Kidney (tissue), 14 donors: Measurements from ENCODE around the gene GJD2. TPM values are rescaled to one million over a fixed set of nuclear protein-coding genes. Genes with fewer than 3 reads are reported as not detected.

Source experiments
- DNase-seq, 5 donors: peaks; one replicate each; pipeline ENCODE4 v3.0.0-alpha.2; 2013 to 2020
- FAIRE-seq: peaks from 2 replicates; lab custom pipeline; 2012; peaks lifted over from hg19 to GRCh38; lab: Jason Lieb, UNC
- H3K27ac ChIP-seq, 2 donors: one replicate each; pipeline ENCODE4 v1.7.0; 2013; ENCODE audit warnings: low read depth in 2 of 2, low read length in 2 of 2, inconsistent platforms in 1 of 2
- H3K27me3 ChIP-seq: one replicate; pipeline ENCODE4 v1.7.1; 2013; ENCODE audit warnings: low read length, inconsistent platforms; ENCODE audit not compliant: control insufficient read depth, insufficient read depth
- H3K36me3 ChIP-seq, 3 donors: one replicate each; pipeline versions ENCODE4 v1.7.0 to v1.7.1; 2013; ENCODE audit warnings: low read length in 3 of 3, control low read depth in 1 of 3, inconsistent platforms in 1 of 3; ENCODE audit not compliant: insufficient read depth in 3 of 3, control insufficient read depth in 2 of 3
- H3K4me1 ChIP-seq, 3 donors: one replicate each; pipeline versions ENCODE4 v1.7.0 to v1.7.1; 2013; ENCODE audit warnings: low read length in 3 of 3, inconsistent platforms in 1 of 3, low read depth in 1 of 3; ENCODE audit not compliant: control insufficient read depth in 2 of 3, insufficient read depth in 2 of 3
- H3K4me3 ChIP-seq, 3 donors: one replicate each; pipeline versions ENCODE4 v1.7.0 to v1.8.1; 2013; ENCODE audit warnings: low read length in 3 of 3, control low read depth in 1 of 3, inconsistent platforms in 1 of 3
- H3K9ac ChIP-seq, 3 donors: one replicate each; pipeline versions ENCODE4 v1.7.0 to v1.7.1; 2013; ENCODE audit warnings: low read length in 3 of 3, control low read depth in 1 of 3, inconsistent platforms in 1 of 3
- H3K9me3 ChIP-seq, 3 donors: one replicate each; pipeline versions ENCODE4 v1.7.0 to v1.7.1; 2013; ENCODE audit warnings: low read length in 3 of 3, control low read depth in 1 of 3, inconsistent platforms in 1 of 3; ENCODE audit not compliant: control insufficient read depth in 2 of 3, insufficient read depth in 1 of 3
- CTCF ChIP-seq: IDR thresholded peaks from 3 replicates; pipeline ENCODE4 v1.5.1; 2012; ENCODE audit warnings: mild to moderate bottlenecking, moderate library complexity, borderline replicate concordance; ENCODE audit not compliant: insufficient read depth; ENCODE audit errors: extremely low read depth
- intact Hi-C: fragments of 100-400 bp; cut with DNase I; formaldehyde crosslinking; loops from one replicate; pipeline ENCODE4 v1.11.1; 2022
- polyA plus RNA-seq: library from polyadenylated mRNA; stranded (reverse); fragments of 350-450 nt; fragmentation: Illumina TruSeq; extraction: RNeasy Lipid Tissue Mini Kit (QIAGEN cat#74804); gene quantifications from one replicate; pipeline ENCODE4 v1.2.3, GENCODE V29; 2014; ENCODE audit warnings: low read depth, low replicate concordance; ENCODE audit not compliant: insufficient read depth
- total RNA-seq: library from RNA; stranded (reverse); fragmentation: NEBNext Ultra II Directional; extraction: Animal tissue kit (Norgen Biotek cat#: 25700); gene quantifications from one replicate; pipeline ENCODE4 v1.2.1, GENCODE V29; 2021
- donor health status: control.
- donor health status: control.
- donor health status: control.
- donor health status: control.
- donor health status: control.
- donor health status: DM: yes; HTN: yes; CAD: no.
- donor health status: Normal renal cell carcinoma (clear cell type).

GJD2 gene
- total and polyA plus RNA-seq, 2 donors from 2014 or later: 0.26 TPM; not detected in 1

- peak; percentile 51 to 82 (median 61) for DNase-seq
- H3K4me3 ChIP-seq: no peak within 1 kb of the TSS
- intact Hi-C loops: no loop called here
- peaks cover 0 to 2% (median 0%) of the 10 kb centered on the region in 3 donors for H3K4me1 ChIP-seq
- peaks cover 6% of the 10 kb centered on the region for H3K27me3 ChIP-seq
- H3K9ac ChIP-seq: no peak within 1 kb of the TSS
- no peak for TF ChIP-seq CTCF
- H3K9me3 ChIP-seq: no peaks in the 10 kb centered on the region
- H3K36me3 ChIP-seq: no peaks in the 10 kb centered on the region
- H3K27ac ChIP-seq: no peak within 1 kb of the TSS
- no peak for FAIRE-seq
These were observed 40.7 kb upstream of the GJD2 start, which contains the start of gene ACTC1 for GRCh38 chr15:34795267-34796081. TSS of gene ACTC1 (minus strand) at chr15:34795549. CDS start at chr15:34794808, 741 bp downstream.

- no peak for FAIRE-seq
- no peak overlapping the region for H3K9ac ChIP-seq
- no peaks in the 10 kb centered on the region for H3K36me3 ChIP-seq
- no peak overlapping the region for H3K27ac ChIP-seq
- peaks cover 0 to 2% (median 0%) of the 10 kb centered on the region in 3 donors for H3K4me1 ChIP-seq
- no peak for TF ChIP-seq CTCF
- H3K27me3 ChIP-seq: peaks cover 6% of the 10 kb centered on the region
- DNase-seq: no peak
- intact Hi-C loops: no loop called here
- H3K4me3 ChIP-seq: no peak overlapping the region
- no peaks in the 10 kb centered on the region for H3K9me3 ChIP-seq
These were observed 39.9 kb upstream of the GJD2 start for GRCh38 chr15:34794590-34795206.

GRCh38 chr15:34793901-34794300 lies 39.1 kb upstream of the GJD2 start:
- H3K36me3 ChIP-seq: no peaks in the 10 kb centered on the region
- TF ChIP-seq CTCF: no peak
- intact Hi-C loops: no loop called here
- peak in 1 of 5 donors; percentile 15 for DNase-seq
- H3K9me3 ChIP-seq: no peaks in the 10 kb centered on the region
- no peak for FAIRE-seq
- H3K27ac ChIP-seq: no peak overlapping the region
- peaks cover 6% of the 10 kb centered on the region for H3K27me3 ChIP-seq
- no peak overlapping the region for H3K4me3 ChIP-seq
- no peak overlapping the region for H3K9ac ChIP-seq
- H3K4me1 ChIP-seq: no peaks in the 10 kb centered on the region
